Astrocyte (in vitro differentiated cells and primary cell): ENCODE measurements around the gene TGFBI. TPM values are rescaled to one million over a fixed set of nuclear protein-coding genes. Genes with fewer than 3 reads are reported as not detected.
A peak's percentile ranks its signal among the peaks of the same experiment; 100 is the strongest.

Experiments used
- DNase-seq: peaks from one replicate; pipeline ENCODE4 v3.0.0-alpha.2; 2010; ENCODE audit warnings: low read depth
- FAIRE-seq: peaks from 2 replicates; lab custom pipeline; 2011; peaks lifted over from hg19 to GRCh38; lab: Jason Lieb, UNC
- H2AFZ ChIP-seq: 2 replicates; pipeline ENCODE4 v1.6.0; 2012; ENCODE audit warnings: low read depth, low read length, inconsistent platforms
- H3K27ac ChIP-seq: 2 replicates; pipeline ENCODE4 v1.5.1; 2011; ENCODE audit warnings: low read depth, low read length, inconsistent platforms
- H3K27me3 ChIP-seq: 2 replicates; pipeline ENCODE4 v1.6.0; 2011; ENCODE audit warnings: low read length, inconsistent platforms; ENCODE audit not compliant: insufficient read depth
- H3K36me3 ChIP-seq: 2 replicates; pipeline ENCODE4 v1.5.1; 2011; ENCODE audit warnings: low read length, inconsistent platforms; ENCODE audit not compliant: insufficient read depth
- H3K4me1 ChIP-seq: 2 replicates; pipeline ENCODE4 v1.5.1; 2011; ENCODE audit warnings: low read length, inconsistent platforms; ENCODE audit not compliant: insufficient read depth
- H3K4me2 ChIP-seq: 2 replicates; pipeline ENCODE4 v1.6.0; 2012; ENCODE audit warnings: low read length, inconsistent platforms
- H3K4me3 ChIP-seq: 2 replicates; pipeline ENCODE4 v1.5.1; 2011; ENCODE audit warnings: low read depth, mild to moderate bottlenecking, low read length, inconsistent platforms; ENCODE audit not compliant: insufficient read depth
- H3K79me2 ChIP-seq: 2 replicates; pipeline ENCODE4 v1.6.0; 2012; ENCODE audit warnings: mild to moderate bottlenecking, low read length, inconsistent platforms; ENCODE audit not compliant: insufficient read depth
- H3K9ac ChIP-seq: 2 replicates; pipeline ENCODE4 v1.6.0; 2012; ENCODE audit warnings: mild to moderate bottlenecking, low read length, inconsistent platforms
- H3K9me3 ChIP-seq: 2 replicates; pipeline ENCODE4 v1.5.1; 2012; ENCODE audit warnings: low read depth, mild to moderate bottlenecking, low read length, inconsistent platforms; ENCODE audit not compliant: insufficient read depth
- H4K20me1 ChIP-seq: 2 replicates; pipeline ENCODE4 v1.6.0; 2012; ENCODE audit warnings: low read length, inconsistent platforms; ENCODE audit not compliant: insufficient read depth
- H3K27ac Mint-ChIP-seq: one replicate; pipeline ENCODE4 v1.8.0; 2021; ENCODE audit warnings: mild to moderate bottlenecking, mixed read lengths; ENCODE audit not compliant: unreplicated experiment
- H3K27me3 Mint-ChIP-seq: one replicate; pipeline ENCODE4 v1.8.0; 2021; ENCODE audit warnings: low read depth, mixed read lengths; ENCODE audit not compliant: unreplicated experiment
- H3K36me3 Mint-ChIP-seq: one replicate; pipeline ENCODE4 v1.8.0; 2021; ENCODE audit warnings: low read depth, mixed read lengths; ENCODE audit not compliant: unreplicated experiment
- H3K4me1 Mint-ChIP-seq: one replicate; pipeline ENCODE4 v1.8.0; 2021; ENCODE audit warnings: low read depth, mixed read lengths; ENCODE audit not compliant: unreplicated experiment
- H3K4me3 Mint-ChIP-seq: one replicate; pipeline ENCODE4 v1.8.0; 2021; ENCODE audit warnings: mild to moderate bottlenecking, moderate library complexity, mixed read lengths; ENCODE audit not compliant: unreplicated experiment
- H3K9me3 Mint-ChIP-seq: one replicate; pipeline ENCODE4 v1.8.0; 2021; ENCODE audit warnings: mild to moderate bottlenecking, mixed read lengths; ENCODE audit not compliant: unreplicated experiment
- CTCF ChIP-seq: IDR thresholded peaks from 2 replicates; pipeline ENCODE4 v1.5.1; 2011; ENCODE audit warnings: low read depth, mild to moderate bottlenecking, inconsistent platforms, low read length, moderate library complexity; ENCODE audit not compliant: insufficient read depth
- EZH2 ChIP-seq: IDR thresholded peaks from 2 replicates; pipeline ENCODE4 v1.6.1; 2012; ENCODE audit warnings: mild to moderate bottlenecking, low read length, inconsistent platforms; ENCODE audit not compliant: insufficient read depth
- total RNA-seq: library from RNA; stranded (reverse); gene quantifications from 2 replicates; pipeline ENCODE4 v1.2.1, GENCODE V29; 2021

Gene TGFBI
- total RNA-seq, 1 donor from 2014 or later: 1,145 TPM

- H3K9ac ChIP-seq: peak overlapping the region; percentile 51
- H2AFZ ChIP-seq: no peak overlapping the region
- H3K36me3 ChIP-seq: no peaks in the 10 kb centered on the region
- no peaks in the 10 kb centered on the region for H3K27me3 ChIP-seq
- H3K4me2 ChIP-seq: peak overlapping the region; percentile 30
- Mint-ChIP-seq H3K27me3 (no peaks in the 10 kb centered on the region), H3K27ac (peak overlapping the region; percentile 30), H3K4me3 (no peak overlapping the region), H3K9me3 (no peaks in the 10 kb centered on the region), H3K36me3 (no peaks in the 10 kb centered on the region), H3K4me1 (peaks cover 52% of the 10 kb centered on the region)
- peaks cover 49% of the 10 kb centered on the region for H3K4me1 ChIP-seq
- H4K20me1 ChIP-seq: no peaks in the 10 kb centered on the region
- H3K27ac ChIP-seq: peak overlapping the region; percentile 97
- DNase-seq (no peak), FAIRE-seq (no peak)
- no peak for TF ChIP-seq CTCF
- TF ChIP-seq EZH2: no peak
- H3K4me3 ChIP-seq: no peak overlapping the region
- no peaks in the 10 kb centered on the region for H3K79me2 ChIP-seq
- H3K9me3 ChIP-seq: no peaks in the 10 kb centered on the region
Observed at GRCh38 chr5:136000932-136001331, 27.9 kb upstream of the TGFBI start.

DNA sequence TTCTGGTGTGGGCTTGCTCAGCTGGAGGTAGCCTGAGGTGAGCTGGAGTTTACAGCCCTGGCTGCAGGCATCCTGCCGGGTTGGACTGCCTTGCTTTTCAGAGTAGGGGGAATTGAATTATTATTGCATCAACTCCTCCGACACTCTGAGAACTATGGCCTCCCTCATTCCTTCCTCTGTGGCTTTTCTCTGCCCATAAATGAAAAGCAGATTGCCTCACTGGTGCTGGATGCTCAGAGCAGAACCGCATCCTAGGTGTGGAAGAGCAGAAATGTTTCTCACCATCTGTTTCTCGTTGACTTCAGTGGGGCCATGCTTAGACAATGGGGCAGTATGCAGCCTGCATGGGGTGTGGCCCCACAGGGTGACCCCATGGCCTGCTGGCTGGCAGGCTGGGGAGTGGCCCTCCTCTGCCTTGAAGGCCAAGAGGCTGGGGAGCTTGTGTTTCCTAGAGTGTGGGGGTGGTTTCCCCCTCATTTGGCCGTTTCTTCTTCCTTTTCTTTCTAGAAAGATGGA is 27.3 kb upstream of the TGFBI start:
- no peak overlapping the region for H3K4me3 ChIP-seq
- no peaks in the 10 kb centered on the region for H3K27me3 Mint-ChIP-seq
- DNase-seq (peak; percentile 79), FAIRE-seq (no peak)
- H3K36me3 Mint-ChIP-seq: no peaks in the 10 kb centered on the region
- H2AFZ ChIP-seq: peak overlapping the region; percentile 6
- no peaks in the 10 kb centered on the region for H4K20me1 ChIP-seq
- no peaks in the 10 kb centered on the region for H3K79me2 ChIP-seq
- H3K27ac Mint-ChIP-seq: no peak overlapping the region
- no peaks in the 10 kb centered on the region for H3K27me3 ChIP-seq
- H3K9me3 Mint-ChIP-seq: no peaks in the 10 kb centered on the region
- TF ChIP-seq CTCF (no peak), EZH2 (no peak)
- H3K9me3 ChIP-seq: no peaks in the 10 kb centered on the region
- no peak overlapping the region for H3K4me3 Mint-ChIP-seq
- no peaks in the 10 kb centered on the region for H3K36me3 ChIP-seq
- peak overlapping the region; percentile 51 for H3K9ac ChIP-seq
- peak overlapping the region; percentile 97 for H3K27ac ChIP-seq
- peaks cover 52% of the 10 kb centered on the region for H3K4me1 Mint-ChIP-seq
- peaks cover 49% of the 10 kb centered on the region for H3K4me1 ChIP-seq
- peak overlapping the region; percentile 30 for H3K4me2 ChIP-seq

GRCh38 chr5:136004436-136004835 is 24.4 kb upstream of the TGFBI start:
- no peak overlapping the region for H3K4me3 Mint-ChIP-seq
- Histone ChIP-seq H3K27ac (peak overlapping the region; percentile 98), H3K9me3 (no peaks in the 10 kb centered on the region)

More at GRCh38 chr5:136004436-136004835, 24.4 kb upstream of the TGFBI start:
- Histone ChIP-seq H3K9ac (peak overlapping the region; percentile 4), H3K79me2 (no peaks in the 10 kb centered on the region), H3K27me3 (no peaks in the 10 kb centered on the region), H2AFZ (no peak overlapping the region), H3K4me3 (no peak overlapping the region), H3K4me1 (peaks cover 49% of the 10 kb centered on the region), H4K20me1 (no peaks in the 10 kb centered on the region), H3K4me2 (no peak overlapping the region), H3K36me3 (no peaks in the 10 kb centered on the region)
- peaks cover 2% of the 10 kb centered on the region for H3K9me3 Mint-ChIP-seq
- peak overlapping the region; percentile 63 for H3K27ac Mint-ChIP-seq
- DNase-seq (peak; percentile 80), FAIRE-seq (peak; percentile 32)
- peaks cover 46% of the 10 kb centered on the region for H3K4me1 Mint-ChIP-seq
- H3K27me3 Mint-ChIP-seq: no peaks in the 10 kb centered on the region
- TF ChIP-seq CTCF (no peak), EZH2 (no peak)
- no peaks in the 10 kb centered on the region for H3K36me3 Mint-ChIP-seq
